GM12891 (cell line): ENCODE data around the gene IQCH.

Source experiments
- DNase-seq: peaks from one replicate; pipeline ENCODE4 v3.0.0; 2011; ENCODE audit warnings: low spot score; ENCODE audit not compliant: insufficient read length
- FAIRE-seq: peaks from 2 replicates; lab custom pipeline; 2011; peaks lifted over from hg19 to GRCh38; lab: Jason Lieb, UNC
- PAX5 ChIP-seq: IDR thresholded peaks from 2 replicates; pipeline ENCODE4 v1.6.1; 2011; ENCODE audit warnings: low read length, moderate library complexity, mild to moderate bottlenecking; ENCODE audit not compliant: insufficient read depth, severe bottlenecking
- POLR2A ChIP-seq: IDR thresholded peaks from 2 replicates; pipeline ENCODE4 v1.6.1; 2011; ENCODE audit warnings: low read depth, low read length, control low read depth
- POLR2AphosphoS5 ChIP-seq: IDR thresholded peaks from 2 replicates; pipeline ENCODE4 v1.6.1; 2011; ENCODE audit warnings: low read depth, low read length, control low read depth
- POU2F2 ChIP-seq: IDR thresholded peaks from 2 replicates; pipeline ENCODE4 v1.6.1; 2011; ENCODE audit warnings: low read depth, mild to moderate bottlenecking, control low read depth, low read length, moderate library complexity
- SPI1 ChIP-seq: IDR thresholded peaks from 2 replicates; pipeline ENCODE4 v1.6.1; 2011; ENCODE audit warnings: low read depth, low read length, control low read depth
- TAF1 ChIP-seq: IDR thresholded peaks from 2 replicates; pipeline ENCODE4 v1.6.1; 2011; ENCODE audit warnings: low read depth, low read length, control low read depth

Gene IQCH

GRCh38 chr15:67369359-67369998 lies 114.9 kb downstream of the IQCH start:
- no peak for FAIRE-seq

GRCh38 chr15:67370206-67370954 lies 115.8 kb downstream of the IQCH start:
- FAIRE-seq = no peak
- DNase-seq = no peak
- TF ChIP-seq TAF1 (no peak), POLR2AphosphoS5 (no peak), POU2F2 (no peak)

More at GRCh38 chr15:67369359-67369998, 114.9 kb downstream of the IQCH start:
- DNase-seq = no peak
- no peak for TF ChIP-seq POLR2AphosphoS5
- no peak for TF ChIP-seq POU2F2
- no peak for TF ChIP-seq SPI1
- no peak for TF ChIP-seq POLR2A
- TF ChIP-seq TAF1 = no peak
- TF ChIP-seq PAX5 = no peak

- no peak for TF ChIP-seq SPI1
- no peak for TF ChIP-seq POU2F2
- no peak for FAIRE-seq
Observed at GRCh38 chr15:67372543-67372942, 118.0 kb downstream of the IQCH start.

GRCh38 chr15:67372986-67373675 lies 118.5 kb downstream of the IQCH start:
- DNase-seq = no peak
- FAIRE-seq = no peak
- no peak for TF ChIP-seq TAF1
- no peak for TF ChIP-seq POU2F2
- TF ChIP-seq SPI1 = no peak

More at GRCh38 chr15:67372543-67372942, 118.0 kb downstream of the IQCH start:
- no peak for DNase-seq

- TF ChIP-seq PAX5 = no peak
- no peak for TF ChIP-seq TAF1
- TF ChIP-seq POU2F2 = no peak
- no peak for TF ChIP-seq POLR2AphosphoS5
- no peak for TF ChIP-seq SPI1
- TF ChIP-seq POLR2A = no peak
- FAIRE-seq (no peak), DNase-seq (no peak)
Observed at GRCh38 chr15:67373971-67374370, 119.4 kb downstream of the IQCH start.

- TF ChIP-seq POLR2AphosphoS5 (no peak), TAF1 (no peak), PAX5 (no peak), POLR2A (no peak), SPI1 (no peak), POU2F2 (no peak)
- DNase-seq (no peak), FAIRE-seq (no peak)
Observed at GRCh38 chr15:67379530-67379929, 124.9 kb downstream of the IQCH start.

- no peak for DNase-seq
- no peak for TF ChIP-seq PAX5
- TF ChIP-seq POLR2A = no peak
- TF ChIP-seq SPI1 = no peak
- TF ChIP-seq TAF1 = no peak
- no peak for TF ChIP-seq POU2F2
- TF ChIP-seq POLR2AphosphoS5 = no peak
- FAIRE-seq = no peak
Observed at GRCh38 chr15:67380921-67381320, 126.3 kb downstream of the IQCH start.

- no peak for DNase-seq
- FAIRE-seq = no peak
- TF ChIP-seq SPI1 = no peak
- TF ChIP-seq PAX5 = no peak
- TF ChIP-seq POLR2A = no peak
Observed at GRCh38 chr15:67381416-67382045, 126.9 kb downstream of the IQCH start.

GRCh38 chr15:67382723-67383122 lies 128.1 kb downstream of the IQCH start:
- FAIRE-seq = no peak
- DNase-seq = no peak
- TF ChIP-seq SPI1 = no peak
- no peak for TF ChIP-seq POLR2A
- TF ChIP-seq TAF1 = no peak
- TF ChIP-seq POLR2AphosphoS5 = no peak
- no peak for TF ChIP-seq PAX5
- TF ChIP-seq POU2F2 = no peak

- DNase-seq = no peak
- TF ChIP-seq PAX5 = no peak
- no peak for TF ChIP-seq POU2F2
- TF ChIP-seq SPI1 = no peak
- TF ChIP-seq POLR2A = no peak
- no peak for TF ChIP-seq POLR2AphosphoS5
- no peak for TF ChIP-seq TAF1
- no peak for FAIRE-seq
Observed at GRCh38 chr15:67383899-67384298, 129.3 kb downstream of the IQCH start.
